Right renal cortex interstitium (tissue), 3 donors: ENCODE measurements around the gene IL22RA2. TPM values are rescaled to one million over a fixed set of nuclear protein-coding genes. Genes with fewer than 3 reads are reported as not detected.
"Not testable (repeated sequence)": the region's sequence is repeated elsewhere in the genome, so short reads cannot be mapped to it uniquely, and the experiment has no call there.

ENCODE experiments used
- DNase-seq, 3 donors: peaks; one replicate each; pipeline ENCODE4 v3.0.0-alpha.2; 2013; ENCODE audit warnings: low read depth in 3 of 3, low spot score in 2 of 3
- polyA plus RNA-seq, 3 donors: library from polyadenylated mRNA; unstranded; fragments of 120-200 nt; gene quantifications; one replicate each; pipeline ENCODE4 v1.2.1, GENCODE V29; 2013; ENCODE audit not compliant: insufficient read length in 3 of 3

IL22RA2 gene
- not detected for polyA plus RNA-seq

GRCh38 chr6:137173501-137173900 lies at the start of gene IL22RA2:
IL22RA2 (minus strand) TSS chr6:137173644; CDS start chr6:137161749, 11,895 bp downstream.
- no peak for DNase-seq

GRCh38 chr6:137222381-137222780 lies 48.9 kb upstream of the IL22RA2 start:
- no peak for DNase-seq

DNA sequence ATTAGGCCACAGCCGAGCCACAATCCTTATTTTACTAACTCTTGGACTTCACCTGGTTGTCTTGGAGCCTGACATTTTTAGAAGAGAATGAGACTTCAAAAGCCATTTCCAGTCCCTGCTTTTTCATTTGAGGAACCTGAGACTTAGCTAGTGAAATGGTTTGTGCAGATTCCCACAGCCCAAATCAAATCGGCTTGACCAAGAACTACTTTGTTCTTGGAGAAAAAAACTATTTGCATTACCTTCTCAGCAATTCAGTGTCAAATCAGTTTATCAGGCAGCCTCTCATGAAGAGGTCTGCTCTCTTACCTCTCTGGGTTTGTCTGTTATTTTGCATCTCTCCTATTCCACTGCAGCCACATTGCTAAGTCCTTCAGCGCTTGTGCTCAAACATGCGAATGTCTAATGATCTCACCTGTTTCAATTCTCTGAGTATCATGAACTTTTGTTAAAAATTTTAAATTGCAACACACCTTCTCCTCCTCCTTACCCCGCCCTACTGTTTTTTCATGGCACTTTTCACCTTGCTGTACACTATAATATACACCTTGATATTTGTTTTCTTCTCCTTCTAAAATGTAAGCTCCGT lies 46.3 kb upstream of the IL22RA2 start:
- DNase-seq: no peak

DNA sequence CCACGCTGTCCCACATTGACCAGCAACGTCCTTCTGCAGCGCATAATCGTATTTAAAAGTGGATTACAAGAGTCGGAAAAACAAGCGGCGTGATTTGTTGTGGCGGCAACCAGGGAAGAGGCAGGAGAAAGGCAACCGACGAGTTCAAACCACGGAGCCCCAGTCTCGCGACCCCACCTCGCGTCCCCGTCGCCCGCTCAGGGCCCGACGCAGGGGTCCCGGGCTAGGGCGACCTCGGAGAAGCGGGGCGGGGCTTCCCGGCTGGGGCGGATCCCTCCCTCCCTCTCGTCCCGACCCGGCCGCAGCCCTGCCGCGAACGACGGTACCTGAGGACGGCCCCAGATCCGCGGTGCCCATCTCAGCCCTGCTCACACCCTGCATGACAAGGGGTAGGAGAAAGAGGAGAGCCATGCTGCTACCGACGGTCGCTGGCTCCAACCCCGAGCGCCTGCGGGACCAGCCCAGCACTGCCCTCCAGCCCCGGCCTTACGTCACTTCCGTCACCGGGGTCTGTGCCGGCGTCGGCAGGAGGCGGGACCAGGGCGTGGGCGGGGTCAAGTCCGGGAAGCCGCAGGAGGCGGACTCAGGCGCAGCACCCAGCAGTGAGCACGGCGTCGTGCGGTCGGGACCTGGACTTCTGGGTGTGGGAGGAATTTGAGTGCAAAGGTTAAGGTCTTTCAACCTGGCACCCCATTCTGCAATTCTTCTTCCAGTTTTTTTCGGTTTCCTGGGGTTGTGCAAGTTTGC lies 45.6 kb upstream of the IL22RA2 start, which contains the start of gene IFNGR1:
Gene IFNGR1 (minus strand): TSS at position 469 of the 747 bp plus-strand sequence. CDS start 58 bp downstream, at position 411.
- peak; percentile 86 to 90 (median 89) for DNase-seq

DNA sequence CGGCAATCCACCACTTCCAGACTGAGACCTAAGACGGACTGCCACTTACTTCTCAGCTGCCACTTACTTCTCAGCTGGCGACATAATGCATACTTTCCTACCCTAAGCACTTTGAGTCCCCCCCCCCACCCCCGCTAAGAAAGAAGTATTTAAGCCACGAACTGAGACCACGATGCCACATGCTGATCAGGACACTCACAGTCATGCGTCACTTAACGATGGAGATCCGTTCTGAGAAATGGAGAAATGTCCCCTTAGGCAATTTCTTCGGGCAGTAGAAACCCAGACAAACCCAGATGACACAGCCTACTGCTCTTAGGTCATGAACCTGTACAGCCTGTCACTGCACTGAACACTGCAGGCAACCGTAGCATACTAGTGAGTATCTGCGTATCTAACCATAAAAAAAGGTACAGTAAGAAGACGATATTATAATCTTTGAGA lies 45.1 kb upstream of the IL22RA2 start:
- peak in 2 of 3 donors; percentile 25 to 43 for DNase-seq

GRCh38 chr6:137217801-137218472 lies 44.5 kb upstream of the IL22RA2 start:
- no peak for DNase-seq

GRCh38 chr6:137216875-137217553 lies 43.6 kb upstream of the IL22RA2 start:
- no peak for DNase-seq

GRCh38 chr6:137216106-137216505 lies 42.7 kb upstream of the IL22RA2 start:
- no peak for DNase-seq

DNA sequence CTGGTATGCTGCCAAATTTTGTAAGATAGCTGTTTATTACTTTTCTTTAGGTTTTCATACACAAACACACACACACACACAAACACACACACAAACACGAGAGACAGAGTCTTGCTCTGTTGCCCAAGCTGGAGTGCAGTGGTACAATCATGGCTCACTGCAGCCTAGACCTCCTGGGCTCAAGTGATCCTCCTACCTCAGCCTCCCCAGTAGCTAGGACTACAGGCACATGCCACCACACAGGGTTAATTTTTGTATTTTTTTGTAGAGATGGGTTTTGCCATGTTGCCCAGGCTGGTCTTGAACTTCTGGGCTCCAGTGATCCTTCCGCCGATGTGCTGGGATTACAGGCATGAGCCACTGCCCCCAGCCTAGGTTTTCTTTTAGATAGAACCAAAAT lies 42.2 kb upstream of the IL22RA2 start:
- not testable (repeated sequence) for DNase-seq

DNA sequence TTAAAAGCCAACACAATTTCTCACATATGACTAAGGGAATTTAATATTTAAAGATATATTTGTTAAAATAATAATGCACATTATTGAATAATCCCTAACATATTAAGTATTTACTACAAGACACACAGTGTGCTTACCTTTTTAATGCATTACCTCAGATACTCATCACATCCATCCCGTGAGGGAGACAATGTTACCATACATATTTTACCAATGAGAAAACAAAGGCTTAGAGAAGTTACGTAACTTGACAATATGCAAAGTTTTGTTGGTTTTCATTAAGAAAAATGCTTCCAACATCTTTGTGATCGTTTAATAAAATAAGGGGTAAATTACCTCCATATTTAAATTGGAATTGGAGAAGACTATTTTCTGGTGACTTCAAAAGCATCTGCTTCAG lies 41.5 kb upstream of the IL22RA2 start:
- DNase-seq: no peak

DNA sequence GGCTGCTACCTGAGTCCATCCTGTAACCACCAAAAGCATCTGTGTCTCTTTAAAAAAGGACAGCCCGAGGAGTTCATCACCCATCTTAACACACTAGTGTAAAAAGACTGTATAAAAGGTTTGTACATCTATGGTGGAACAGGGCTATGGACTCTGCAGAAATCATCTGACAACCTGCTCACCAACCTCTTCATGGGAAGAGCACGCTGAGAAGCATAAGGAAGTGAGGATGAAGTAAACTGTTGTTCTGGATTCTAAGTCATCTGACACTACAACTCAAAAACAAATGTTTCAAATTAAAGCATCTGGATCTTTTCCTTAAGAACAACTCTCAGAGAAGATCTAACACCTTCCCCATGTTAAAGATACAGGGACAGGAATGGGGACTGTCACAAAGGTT lies 40.4 kb upstream of the IL22RA2 start:
- no peak for DNase-seq

DNA sequence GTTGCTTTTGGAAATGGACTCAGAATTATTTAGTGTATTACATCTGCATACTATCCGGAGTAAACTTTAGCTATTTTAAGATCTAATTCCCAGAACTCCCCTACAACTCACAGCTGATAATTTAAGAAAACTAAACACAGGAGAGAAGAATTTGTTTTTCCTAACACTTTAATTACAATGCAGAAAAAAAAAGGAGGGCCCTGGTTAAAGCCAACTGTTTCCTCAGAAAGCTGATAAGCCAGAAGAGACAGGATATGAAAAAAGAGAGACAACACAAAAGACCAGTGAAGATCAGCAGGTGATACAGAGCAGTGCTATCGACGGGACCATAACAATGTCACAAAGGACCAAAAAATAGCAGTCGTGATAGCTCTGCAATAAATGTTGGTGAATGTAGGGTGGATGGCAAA lies 39.9 kb upstream of the IL22RA2 start:
- DNase-seq: no peak

- DNase-seq: no peak
These were observed 38.5 kb upstream of the IL22RA2 start for GRCh38 chr6:137211910-137212309.

DNA sequence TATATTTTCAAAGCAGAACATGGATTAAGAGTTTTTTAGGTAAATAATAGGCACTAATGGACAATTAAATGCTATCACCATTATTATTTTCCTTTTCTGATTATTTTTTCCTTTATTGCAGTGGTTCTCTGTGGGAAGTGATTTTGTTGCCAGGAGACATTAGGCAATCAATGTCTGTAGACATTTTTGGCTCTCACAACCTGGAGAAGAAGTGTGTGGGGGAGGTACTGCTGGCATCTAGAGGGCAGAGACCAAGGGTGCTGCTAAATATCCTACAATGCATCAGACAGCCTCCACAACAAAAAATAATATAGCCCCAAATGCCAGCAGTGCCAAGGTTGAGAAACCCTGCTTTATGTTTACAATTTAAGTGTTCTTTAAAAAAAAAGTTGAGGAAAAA lies 37.5 kb upstream of the IL22RA2 start:
- DNase-seq: no peak

- DNase-seq: no peak
These were observed 34.8 kb upstream of the IL22RA2 start for GRCh38 chr6:137208279-137208678.

DNA sequence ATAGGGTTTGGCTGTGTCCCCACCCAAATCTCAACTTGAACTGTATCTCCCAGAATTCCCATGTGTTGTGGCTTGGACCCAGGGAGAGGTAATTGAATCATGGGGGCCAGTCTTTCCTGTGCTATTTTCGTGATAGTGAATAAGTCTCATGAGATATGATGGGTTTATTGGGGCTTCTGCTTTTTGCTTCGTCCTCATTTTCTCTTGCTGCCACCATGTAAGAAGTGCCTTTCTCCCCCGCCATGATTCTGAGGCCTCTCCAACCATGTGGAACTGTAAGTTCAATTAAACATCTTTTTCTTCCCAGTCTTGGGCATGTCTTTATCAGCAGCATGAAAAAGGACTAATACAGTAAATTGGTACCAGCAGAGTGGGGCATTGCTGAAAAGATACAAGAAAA lies 34.0 kb upstream of the IL22RA2 start:
- not testable (repeated sequence) for DNase-seq

DNA sequence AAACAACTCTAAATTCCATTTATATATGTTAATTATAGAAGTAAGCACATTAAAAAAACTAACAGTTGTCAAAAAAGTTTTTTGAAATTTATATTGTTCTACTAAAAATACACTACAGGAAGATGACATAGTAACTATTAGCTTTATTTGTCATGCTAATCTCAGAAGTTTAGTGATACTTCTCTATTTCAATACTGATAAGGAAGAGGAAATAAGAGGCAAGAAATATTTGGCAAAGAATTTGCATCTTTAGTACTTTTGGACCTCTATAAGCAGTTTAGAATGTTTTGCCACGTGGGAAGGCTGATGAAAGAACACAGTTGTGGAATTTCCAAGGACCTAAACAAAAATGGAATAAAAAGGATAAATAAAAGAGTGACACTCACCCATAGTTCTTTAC lies 33.1 kb upstream of the IL22RA2 start:
- DNase-seq: no peak

DNA sequence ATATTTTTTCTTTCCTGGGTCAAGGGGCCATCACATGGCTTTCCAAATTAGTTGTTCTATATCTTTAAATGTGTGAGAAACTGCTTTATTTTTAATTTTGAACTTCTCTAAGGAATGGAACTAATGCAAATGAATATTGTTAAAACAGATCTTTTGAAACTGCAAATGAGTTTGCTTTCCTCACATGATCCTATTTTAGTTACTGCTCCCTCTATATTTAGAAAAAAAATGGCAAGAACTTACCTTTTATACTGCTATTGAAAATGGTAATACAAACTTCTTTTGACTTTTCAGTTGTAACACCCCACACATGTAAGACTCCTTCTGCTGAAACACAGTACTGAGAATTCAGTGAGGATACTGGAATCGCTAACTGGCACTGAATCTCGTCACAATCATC lies 29.8 kb upstream of the IL22RA2 start:
- no peak for DNase-seq

DNA sequence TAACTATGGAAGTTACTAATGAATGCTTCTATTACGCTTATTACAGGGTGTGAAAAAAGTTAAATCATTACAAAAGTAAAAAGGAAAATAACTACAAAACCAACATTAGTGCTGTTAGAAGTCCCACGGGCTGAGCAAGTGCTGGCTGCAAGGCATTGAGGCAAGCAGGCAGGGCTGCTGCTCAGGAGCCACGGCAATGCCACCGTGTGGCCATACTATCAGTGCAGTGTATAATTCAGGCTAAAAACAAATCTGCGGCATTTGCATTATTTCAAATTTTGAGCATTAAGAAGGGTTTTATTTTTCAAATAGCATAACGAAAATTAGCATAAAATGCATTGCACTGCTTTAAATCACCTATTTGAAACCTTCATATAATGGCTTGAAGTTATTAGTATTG lies 28.6 kb upstream of the IL22RA2 start:
- DNase-seq: no peak

DNA sequence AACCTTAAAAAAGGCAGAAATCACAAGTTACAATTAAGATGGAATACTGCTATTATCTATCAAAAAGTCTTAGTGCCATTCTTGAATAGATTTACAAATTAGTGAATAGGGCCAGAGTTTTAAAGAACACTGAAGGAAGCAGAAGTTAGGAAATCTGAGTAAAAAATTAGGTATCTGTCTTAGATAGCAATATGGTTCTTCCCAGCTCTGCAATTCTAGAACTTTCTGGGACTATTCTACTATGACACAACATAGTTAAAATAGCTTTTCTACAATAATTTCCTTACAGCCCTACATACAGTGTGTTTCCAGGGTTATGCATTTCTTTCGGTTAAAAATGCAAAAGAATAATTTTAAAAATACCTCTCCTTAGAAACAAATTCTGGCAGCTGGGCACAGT lies 27.6 kb upstream of the IL22RA2 start:
- no peak for DNase-seq

- DNase-seq: no peak
These were observed 26.8 kb upstream of the IL22RA2 start for GRCh38 chr6:137200288-137200687.
